Astrocyte (in vitro differentiated cells and primary cell): Measurements from ENCODE around the gene SMIM27.

ENCODE experiments used
- EZH2 ChIP-seq: IDR thresholded peaks from 2 replicates; pipeline ENCODE4 v1.6.1; 2012; ENCODE audit warnings: mild to moderate bottlenecking, low read length, inconsistent platforms; ENCODE audit not compliant: insufficient read depth
- TF ChIP-seq, protein P1 (sequence below): IDR thresholded peaks from 2 replicates; pipeline ENCODE4 v1.5.1; 2011; ENCODE audit warnings: low read depth, mild to moderate bottlenecking, inconsistent platforms, low read length, moderate library complexity; ENCODE audit not compliant: insufficient read depth

DNA sequence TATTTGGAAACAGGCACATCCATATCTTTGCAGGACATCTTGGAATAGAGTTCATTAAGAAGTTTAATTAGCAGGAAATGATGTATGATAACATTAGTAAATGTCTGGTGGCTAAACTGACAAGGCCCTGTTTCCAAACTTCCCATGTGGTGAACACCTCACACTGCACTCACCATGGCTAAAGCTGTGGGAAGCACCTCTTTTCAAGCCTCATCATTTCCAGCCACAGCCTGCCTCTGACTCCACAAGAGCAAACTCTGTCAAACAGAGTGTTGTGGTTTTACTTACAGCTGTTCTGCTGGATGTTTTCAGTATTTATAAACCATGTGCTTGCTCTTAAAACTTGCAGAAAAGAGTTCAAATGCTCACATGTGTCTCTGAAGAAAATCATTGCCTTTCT lies 35.8 kb downstream of the SMIM27 start:
- TF ChIP-seq, protein P1, sequence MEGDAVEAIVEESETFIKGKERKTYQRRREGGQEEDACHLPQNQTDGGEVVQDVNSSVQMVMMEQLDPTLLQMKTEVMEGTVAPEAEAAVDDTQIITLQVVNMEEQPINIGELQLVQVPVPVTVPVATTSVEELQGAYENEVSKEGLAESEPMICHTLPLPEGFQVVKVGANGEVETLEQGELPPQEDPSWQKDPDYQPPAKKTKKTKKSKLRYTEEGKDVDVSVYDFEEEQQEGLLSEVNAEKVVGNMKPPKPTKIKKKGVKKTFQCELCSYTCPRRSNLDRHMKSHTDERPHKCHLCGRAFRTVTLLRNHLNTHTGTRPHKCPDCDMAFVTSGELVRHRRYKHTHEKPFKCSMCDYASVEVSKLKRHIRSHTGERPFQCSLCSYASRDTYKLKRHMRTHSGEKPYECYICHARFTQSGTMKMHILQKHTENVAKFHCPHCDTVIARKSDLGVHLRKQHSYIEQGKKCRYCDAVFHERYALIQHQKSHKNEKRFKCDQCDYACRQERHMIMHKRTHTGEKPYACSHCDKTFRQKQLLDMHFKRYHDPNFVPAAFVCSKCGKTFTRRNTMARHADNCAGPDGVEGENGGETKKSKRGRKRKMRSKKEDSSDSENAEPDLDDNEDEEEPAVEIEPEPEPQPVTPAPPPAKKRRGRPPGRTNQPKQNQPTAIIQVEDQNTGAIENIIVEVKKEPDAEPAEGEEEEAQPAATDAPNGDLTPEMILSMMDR: peak; percentile 18
- TF ChIP-seq EZH2: no peak
